CD4-positive, alpha-beta T cell (primary cell): ENCODE data around the gene IL17B. TPM values are rescaled to one million over a fixed set of nuclear protein-coding genes. Genes with fewer than 3 reads are reported as not detected.

ENCODE experiments used
- ATAC-seq: fragments of 200-7000 bp; cut with Tn5 transposase; one replicate; pipeline ENCODE4 v1.10.0; 2022; ENCODE audit warnings: mild to moderate bottlenecking; ENCODE audit not compliant: poor library complexity
- CTCF ChIA-PET: fragments of 350-600 bp; sonication (Branson Sonifier 250); formaldehyde crosslinking; loops from one replicate; lab custom pipeline; 2021; ENCODE audit warnings: antibody characterized with exemption, inconsistent platforms; lab: Charles Lee
- POLR2A ChIA-PET: fragments of 350-600 bp; sonication (Branson Sonifier 250); formaldehyde crosslinking; loops from one replicate; lab custom pipeline; 2021; ENCODE audit warnings: antibody characterized with exemption, inconsistent platforms; lab: Charles Lee
- DNase-seq, 14 experiments: peaks; one replicate each; pipeline ENCODE4 v3.0.0-alpha.2; 2013 to 2020; ENCODE audit warnings: mixed read lengths in 2 of 14
- H3K27ac ChIP-seq, 2 donors: one replicate each; pipeline versions ENCODE4 v1.5.1 to v1.7.0; 2013; ENCODE audit warnings: low read length in 2 of 2, low read depth in 1 of 2, mild to moderate bottlenecking in 1 of 2
- H3K27me3 ChIP-seq, 2 experiments: 1 replicate in 1 of 2; 2 replicates in 1 of 2; pipeline versions ENCODE4 v1.6.1 to v1.7.0; 2013; ENCODE audit warnings: low read length in 2 of 2, control low read depth in 1 of 2, mild to moderate bottlenecking in 1 of 2, moderate library complexity in 1 of 2; ENCODE audit not compliant: insufficient read depth in 2 of 2, control insufficient read depth in 1 of 2
- H3K36me3 ChIP-seq: one replicate; pipeline ENCODE4 v1.6.1; 2013; ENCODE audit warnings: low read length, control low read depth; ENCODE audit not compliant: insufficient read depth
- H3K4me1 ChIP-seq: one replicate; pipeline ENCODE4 v1.6.1; 2013; ENCODE audit warnings: low read length, control low read depth; ENCODE audit not compliant: insufficient read depth
- H3K4me3 ChIP-seq: one replicate; pipeline ENCODE4 v1.5.1; 2013; ENCODE audit warnings: mild to moderate bottlenecking, low read length, moderate library complexity
- H3K9me3 ChIP-seq, 2 experiments: 1 replicate in 1 of 2; 2 replicates in 1 of 2; pipeline versions ENCODE4 v1.6.1 to v1.7.0; 2013; ENCODE audit warnings: low read length in 2 of 2, mild to moderate bottlenecking in 2 of 2, control low read depth in 1 of 2, moderate library complexity in 1 of 2; ENCODE audit not compliant: control insufficient read depth in 1 of 2, insufficient read depth in 1 of 2
- H3K27ac Mint-ChIP-seq: one replicate; pipeline ENCODE4 v1.8.0; 2020; ENCODE audit warnings: mixed read lengths
- H3K27me3 Mint-ChIP-seq: one replicate; pipeline ENCODE4 v1.8.0; 2021; ENCODE audit warnings: mixed read lengths
- H3K36me3 Mint-ChIP-seq: one replicate; pipeline ENCODE4 v1.8.0; 2021; ENCODE audit warnings: low read depth, mixed read lengths
- H3K4me1 Mint-ChIP-seq: one replicate; pipeline ENCODE4 v1.8.0; 2021; ENCODE audit warnings: low read depth, mixed read lengths
- H3K4me3 Mint-ChIP-seq: one replicate; pipeline ENCODE4 v1.8.0; 2020; ENCODE audit warnings: mild to moderate bottlenecking, mixed read lengths
- H3K9me3 Mint-ChIP-seq: one replicate; pipeline ENCODE4 v1.8.0; 2020; ENCODE audit warnings: mixed read lengths
- intact Hi-C, 2 experiments: fragments of 100-400 bp; cut with DNase I in 1 of 2; cut with micrococcal nuclease in 1 of 2; formaldehyde crosslinking; loops; one replicate each; pipeline versions ENCODE4 v1.15.1 to v1.9.0; 2023 to 2025; cut with DNase I, micrococcal nuclease
- total RNA-seq, 174 experiments: library from RNA in 2 of 174; stranded (reverse) in 2 of 174; gene quantifications; one replicate each; pipeline ENCODE4 v1.2.3 and lab custom pipeline; 2021 to 2026
- TF ChIP-seq, protein P1 (sequence below): fragments of 200-600 bp; IDR thresholded peaks from one replicate; pipeline ENCODE4 v1.8.0; 2022; ENCODE audit warnings: antibody characterized with exemption, mild to moderate bottlenecking

The IL17B gene
- total RNA-seq, 2 experiments from 2014 or later, result not detected

DNA sequence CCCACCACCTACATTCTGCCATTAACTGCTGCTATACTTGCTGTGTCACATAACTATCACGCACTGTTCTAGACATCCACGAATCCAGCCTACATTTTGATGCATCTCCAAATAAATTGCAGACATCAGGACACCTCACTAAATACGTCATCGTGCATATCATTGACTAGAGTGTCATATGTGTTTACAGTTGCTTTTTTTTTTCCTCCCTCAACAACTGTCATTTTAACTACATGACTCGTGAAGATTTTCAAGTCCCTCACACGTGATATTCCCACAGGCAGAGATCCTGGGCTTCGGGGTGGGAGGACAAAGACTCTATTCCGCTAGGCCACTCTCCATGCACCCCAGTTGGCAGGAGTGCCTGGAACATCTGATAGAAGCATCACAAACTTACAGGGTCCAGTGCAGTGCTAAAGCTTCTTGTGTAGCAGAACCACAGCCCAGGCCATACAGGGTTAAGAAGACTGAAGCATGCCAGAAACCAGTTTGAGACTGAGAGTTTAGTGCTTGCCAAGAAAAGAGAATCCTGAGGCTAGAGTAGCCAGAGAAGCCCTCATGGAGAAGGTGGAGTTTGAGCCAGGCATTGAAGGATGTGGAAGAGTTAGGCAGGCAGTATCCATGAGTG is 20.1 kb downstream of the IL17B start:
- Mint-ChIP-seq H3K4me1 (peaks cover 63% of the 10 kb centered on the region), H3K27ac (peak overlapping the region; percentile 91), H3K4me3 (peak overlapping the region; percentile 94), H3K27me3 (no peaks in the 10 kb centered on the region), H3K36me3 (peaks cover 47% of the 10 kb centered on the region), H3K9me3 (no peaks in the 10 kb centered on the region)
- Histone ChIP-seq H3K4me1 (peaks cover 47% of the 10 kb centered on the region), H3K4me3 (peak overlapping the region; percentile 67), H3K36me3 (peaks cover 27% of the 10 kb centered on the region), H3K9me3 (no peaks in the 10 kb centered on the region), H3K27me3 (no peaks in the 10 kb centered on the region), H3K27ac (no peak overlapping the region)
- TF ChIP-seq, protein P1, sequence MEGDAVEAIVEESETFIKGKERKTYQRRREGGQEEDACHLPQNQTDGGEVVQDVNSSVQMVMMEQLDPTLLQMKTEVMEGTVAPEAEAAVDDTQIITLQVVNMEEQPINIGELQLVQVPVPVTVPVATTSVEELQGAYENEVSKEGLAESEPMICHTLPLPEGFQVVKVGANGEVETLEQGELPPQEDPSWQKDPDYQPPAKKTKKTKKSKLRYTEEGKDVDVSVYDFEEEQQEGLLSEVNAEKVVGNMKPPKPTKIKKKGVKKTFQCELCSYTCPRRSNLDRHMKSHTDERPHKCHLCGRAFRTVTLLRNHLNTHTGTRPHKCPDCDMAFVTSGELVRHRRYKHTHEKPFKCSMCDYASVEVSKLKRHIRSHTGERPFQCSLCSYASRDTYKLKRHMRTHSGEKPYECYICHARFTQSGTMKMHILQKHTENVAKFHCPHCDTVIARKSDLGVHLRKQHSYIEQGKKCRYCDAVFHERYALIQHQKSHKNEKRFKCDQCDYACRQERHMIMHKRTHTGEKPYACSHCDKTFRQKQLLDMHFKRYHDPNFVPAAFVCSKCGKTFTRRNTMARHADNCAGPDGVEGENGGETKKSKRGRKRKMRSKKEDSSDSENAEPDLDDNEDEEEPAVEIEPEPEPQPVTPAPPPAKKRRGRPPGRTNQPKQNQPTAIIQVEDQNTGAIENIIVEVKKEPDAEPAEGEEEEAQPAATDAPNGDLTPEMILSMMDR, result no peak
- intact Hi-C loops, result loop anchor here (2.0 to 10.0 kb wide), 3 partner anchors 14 to 544 kb away; partner anchors contain the start of genes GRPEL2 (in 2 of the 2) and CSNK1A1 (in 1 of the 2)
- ATAC-seq (no peak), DNase-seq (peak in 1 of 14 experiments; percentile 35)
- POLR2A ChIA-PET, result interaction anchor here (1.3 to 8.0 kb wide), 7 partner anchors 9 to 192 kb away, joined by 7 to 194 read pairs (median 10); partner anchors contain the start of genes CSNK1A1 and GRPEL2
- CTCF ChIA-PET, result interaction anchor here (3.8 kb wide), 1 partner anchor 8 kb away, joined by 32 read pairs; no protein-coding TSS in a partner anchor

DNA sequence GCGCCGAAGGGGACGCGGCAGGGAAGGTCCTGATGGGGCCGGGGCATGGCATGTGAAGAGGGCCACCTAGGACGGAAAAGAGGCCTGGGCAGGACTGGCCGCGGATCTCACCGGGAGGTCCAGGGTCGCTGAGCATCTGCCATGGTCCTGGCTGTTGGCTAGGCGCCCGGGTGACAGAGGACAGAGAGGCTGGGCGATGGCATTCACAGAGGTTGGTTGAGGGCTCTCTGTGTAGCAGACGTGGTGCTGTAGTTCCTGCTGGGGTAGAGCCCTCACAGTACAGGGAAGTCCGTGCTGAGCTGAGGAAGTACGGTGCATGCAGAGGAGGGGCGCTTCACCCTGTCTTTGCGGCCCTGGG is 20.8 kb downstream of the IL17B start:
- POLR2A ChIA-PET, result interaction anchor here (0.9 to 8.0 kb wide), 13 partner anchors 9 to 975 kb away, joined by 3 to 194 read pairs (median 7); partner anchors contain the start of genes CSNK1A1, GRPEL2 and SLC26A2
- TF ChIP-seq, protein P1, result no peak
- H3K27me3 ChIP-seq, result no peaks in the 10 kb centered on the region
- peak overlapping the region; percentile 94 for H3K4me3 Mint-ChIP-seq
- H3K9me3 ChIP-seq, result no peaks in the 10 kb centered on the region
- peak overlapping the region; percentile 48 to 82 for H3K27ac ChIP-seq
- peaks cover 47% of the 10 kb centered on the region for H3K4me1 ChIP-seq
- peak overlapping the region; percentile 67 for H3K4me3 ChIP-seq
- DNase-seq (peak in 12 of 14 experiments; percentile 11 to 68 (median 28)), ATAC-seq (peak; percentile 35)
- no peaks in the 10 kb centered on the region for H3K27me3 Mint-ChIP-seq
- no peaks in the 10 kb centered on the region for H3K9me3 Mint-ChIP-seq
- CTCF ChIA-PET, result interaction anchor here (1.1 to 3.8 kb wide), 4 partner anchors 9 to 192 kb away, joined by 3 to 32 read pairs (median 12); partner anchors contain the start of genes CSNK1A1 and GRPEL2
- intact Hi-C loops, result loop anchor here (2.0 to 10.0 kb wide), 3 partner anchors 13 to 543 kb away; partner anchors contain the start of genes GRPEL2 (in 2 of the 2) and CSNK1A1 (in 1 of the 2)
- H3K27ac Mint-ChIP-seq, result peak overlapping the region; percentile 91
- H3K36me3 Mint-ChIP-seq, result peaks cover 54% of the 10 kb centered on the region
- H3K4me1 Mint-ChIP-seq, result peaks cover 68% of the 10 kb centered on the region
- H3K36me3 ChIP-seq, result peaks cover 32% of the 10 kb centered on the region

DNA sequence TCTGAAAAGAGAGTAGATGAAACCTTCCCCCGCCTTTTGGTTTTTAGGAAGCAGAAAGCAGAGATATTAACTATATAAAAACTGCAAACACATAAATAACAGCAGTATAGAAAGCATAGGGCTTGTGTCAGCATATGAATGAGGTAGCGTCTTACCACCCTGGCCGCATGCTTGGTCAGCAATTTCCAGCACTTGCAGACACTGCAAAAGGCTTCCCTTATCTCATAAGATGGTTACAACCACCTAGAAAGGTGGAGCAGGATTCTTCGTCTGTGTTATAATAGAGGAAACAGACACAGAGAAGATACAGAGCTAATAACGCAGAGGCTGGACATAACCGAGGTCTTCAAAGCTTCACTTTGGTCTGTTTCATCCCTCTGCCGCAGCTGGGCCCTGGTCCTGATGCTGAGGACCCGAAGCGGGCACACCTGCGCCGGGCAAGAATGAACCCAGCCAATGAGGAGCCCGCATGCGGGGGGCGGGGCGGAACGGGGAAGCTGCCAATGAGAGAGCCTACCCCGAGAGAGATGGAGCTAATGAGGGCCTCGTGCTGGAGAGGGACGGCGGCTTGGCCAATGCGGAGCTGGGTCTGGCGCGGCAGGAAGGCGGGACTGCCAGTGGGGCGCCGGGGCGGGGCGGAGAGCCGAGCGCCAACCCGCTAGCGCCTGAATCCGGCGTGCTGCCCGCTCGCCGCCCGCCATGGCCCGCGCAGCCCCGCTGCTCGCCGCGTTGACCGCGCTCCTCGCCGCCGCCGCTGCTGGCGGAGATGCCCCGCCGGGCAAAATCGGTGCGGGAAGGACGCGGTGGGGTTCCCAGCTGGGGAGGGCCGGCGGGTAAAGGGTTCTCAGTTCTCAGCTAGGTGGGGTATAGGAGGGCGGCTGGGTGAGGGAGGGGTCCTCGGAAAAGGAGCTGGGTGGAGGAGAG is 21.5 kb downstream of the IL17B start, which contains the start of gene PCYOX1L:
Gene PCYOX1L (plus strand): TSS at position 677 of the 924 bp plus-strand sequence. CDS start 23 bp downstream, at position 700.
- peak within 1 kb of the TSS; percentile 67 to 82 for H3K27ac ChIP-seq
- H3K4me1 Mint-ChIP-seq, result peaks cover 71% of the 10 kb centered on the region
- peak; percentile 85 to 98 (median 96) for DNase-seq
- H3K9me3 ChIP-seq, result no peaks in the 10 kb centered on the region
- peak within 1 kb of the TSS; percentile 94 for H3K4me3 Mint-ChIP-seq
- peaks cover 32% of the 10 kb centered on the region for H3K36me3 ChIP-seq
- peak; percentile 96 for ATAC-seq
- no peaks in the 10 kb centered on the region for H3K27me3 Mint-ChIP-seq
- ChIA-PET CTCF (interaction anchor here (1.1 to 3.8 kb wide), 4 partner anchors 10 to 193 kb away, joined by 3 to 32 read pairs (median 12); partner anchors contain the start of genes CSNK1A1 and GRPEL2), POLR2A (interaction anchor here (0.6 to 8.0 kb wide), 15 partner anchors 10 to 975 kb away, joined by 3 to 194 read pairs (median 7); partner anchors contain the start of genes CSNK1A1, GRPEL2 and SLC26A2)
- intact Hi-C loops, result loop anchor here (1.0 to 10.0 kb wide), 4 partner anchors 9 to 543 kb away; partner anchors contain the start of genes GRPEL2 (in 2 of the 2) and CSNK1A1 (in 1 of the 2)
- TF ChIP-seq, protein P1, result no peak
- H3K27ac Mint-ChIP-seq, result peak within 1 kb of the TSS; percentile 91
- peaks cover 47% of the 10 kb centered on the region for H3K4me1 ChIP-seq
- H3K9me3 Mint-ChIP-seq, result no peaks in the 10 kb centered on the region
- peak within 1 kb of the TSS; percentile 67 for H3K4me3 ChIP-seq
- H3K36me3 Mint-ChIP-seq, result peaks cover 52% of the 10 kb centered on the region
- no peaks in the 10 kb centered on the region for H3K27me3 ChIP-seq
